ENCODE data around the gene ZNF783. TPM values are rescaled to one million over a fixed set of nuclear protein-coding genes. Genes with fewer than 3 reads are reported as not detected.

The ZNF783 gene
- total and polyA plus RNA-seq, 2 of the 8 experiments (the other 6 are each of a cell fraction or from before 2014, with no cell fraction given): 7.3 to 8.2 TPM

GRCh38 chr7:149238051-149238450 lies 23.9 kb upstream of the ZNF783 start:
- Histone ChIP-seq H2AK5ac (ENCODE audit: low read depth, low read length) (no peak overlapping the region), H3K9ac (replicated peaks in 1 of 4; ENCODE audit: extremely low read depth in 1 of 4, low read depth in 3 of 4, low read length in 3 of 4) (no peak overlapping the region), H3K23me2 (ENCODE audit: low read depth, low read length) (no peaks in the 10 kb centered on the region; the same call in 1 of the 2 replicates), H2BK20ac (ENCODE audit: low read length) (no peak overlapping the region), H3K4me2 (ENCODE audit: insufficient read depth in 1 of 2, low read depth in 2 of 2, low read length in 2 of 2) (no peak overlapping the region), H3K36me3 (ENCODE audit: control insufficient read depth in 2 of 4, insufficient read depth in 4 of 4, low read length in 3 of 4) (no peaks in the 10 kb centered on the region; a peak in 1 of 8 replicates), H3K27me3 (replicated peaks in 1 of 4; ENCODE audit: control insufficient read depth in 3 of 4, extremely low read depth in 1 of 4, insufficient read depth in 3 of 4, low read length in 3 of 4) (peaks cover 0 to 1% (median 0%) of the 10 kb centered on the region in 4 experiments; a peak in 1 of 7 replicates), H4K20me1 (replicated peaks in 1 of 2; ENCODE audit: control insufficient read depth in 1 of 2, insufficient read depth in 2 of 2, low read length in 2 of 2) (no peaks in the 10 kb centered on the region), H3K14ac (ENCODE audit: insufficient read length) (no peak overlapping the region), H3K27ac (ENCODE audit: low read depth, low read length) (no peak overlapping the region), H3K4ac (replicated peaks; ENCODE audit: insufficient read length, low read depth, low read length) (no peak overlapping the region), H3K4me1 (replicated peaks in 1 of 4; ENCODE audit: control insufficient read depth in 3 of 4, insufficient read depth in 4 of 4, low read length in 3 of 4) (peaks cover 0 to 5% (median 2%) of the 10 kb centered on the region in 4 experiments; a peak in 2 of 7 replicates), H3K56ac (replicated peaks; ENCODE audit: insufficient read length, low read depth, low read length) (no peak overlapping the region), H4K91ac (replicated peaks; ENCODE audit: insufficient read length, low read length) (no peak overlapping the region), H4K5ac (ENCODE audit: insufficient read length, low read depth, low read length) (no peak overlapping the region), H3K9me3 (ENCODE audit: insufficient read depth in 2 of 2, low read depth in 1 of 2, low read length in 1 of 2) (no peaks in the 10 kb centered on the region), H4K8ac (ENCODE audit: extremely low read depth, insufficient read depth, low read length) (no peak overlapping the region), H3K79me1 (ENCODE audit: low read depth, low read length) (peaks cover 4% of the 10 kb centered on the region; the same call in 1 of the 2 replicates), H2BK12ac (ENCODE audit: low read depth, low read length) (no peak overlapping the region), H2BK5ac (ENCODE audit: low read depth, low read length) (no peak overlapping the region), H3K23ac (ENCODE audit: insufficient read length) (no peak overlapping the region), H3K79me2 (ENCODE audit: control insufficient read depth in 1 of 2, insufficient read depth in 2 of 2, low read length in 2 of 2) (peaks cover 0 to 30% of the 10 kb centered on the region in 2 experiments; a peak in 3 of 4 replicates), H2AFZ (ENCODE audit: low read length) (no peak overlapping the region), H2BK15ac (ENCODE audit: low read length) (no peak overlapping the region), H3K4me3 (ENCODE audit: extremely low read depth in 1 of 4, insufficient read depth in 2 of 4, low read depth in 3 of 4, low read length in 4 of 4) (no peak overlapping the region), H3K18ac (ENCODE audit: extremely low read depth, low read length) (no peak overlapping the region), H2BK120ac (replicated peaks; ENCODE audit: low read depth, low read length) (no peak overlapping the region)
- no peak for FAIRE-seq
- POLR2A ChIA-PET (ENCODE audit: partially characterized antibody): interaction anchor here (1.4 kb wide), 1 partner anchor 9 kb away, joined by 5 read pairs; no protein-coding TSS in a partner anchor
- DNase-seq (ENCODE audit: low read depth in 1 of 2, low spot score in 2 of 2): no peak
- TF ChIP-seq CREB1 (IDR thresholded peaks at IDR 0.05) (no peak), EZH2 (IDR thresholded peaks at IDR 0.05; ENCODE audit: low read depth, low read length, severe bottlenecking) (no peak), CHD1 (IDR thresholded peaks at IDR 0.05; ENCODE audit: low read depth, low read length) (no peak), POU5F1 (IDR thresholded peaks at IDR 0.05; ENCODE audit: low read depth, low read length) (no peak), JUN (IDR thresholded peaks at IDR 0.05; ENCODE audit: low read depth, low read length) (no peak), HDAC6 (IDR thresholded peaks at IDR 0.05; ENCODE audit: low read depth, low read length) (no peak), TAF1 (IDR thresholded peaks at IDR 0.05; ENCODE audit: low read depth, low read length) (no peak)
- TF ChIP-seq, protein P1, sequence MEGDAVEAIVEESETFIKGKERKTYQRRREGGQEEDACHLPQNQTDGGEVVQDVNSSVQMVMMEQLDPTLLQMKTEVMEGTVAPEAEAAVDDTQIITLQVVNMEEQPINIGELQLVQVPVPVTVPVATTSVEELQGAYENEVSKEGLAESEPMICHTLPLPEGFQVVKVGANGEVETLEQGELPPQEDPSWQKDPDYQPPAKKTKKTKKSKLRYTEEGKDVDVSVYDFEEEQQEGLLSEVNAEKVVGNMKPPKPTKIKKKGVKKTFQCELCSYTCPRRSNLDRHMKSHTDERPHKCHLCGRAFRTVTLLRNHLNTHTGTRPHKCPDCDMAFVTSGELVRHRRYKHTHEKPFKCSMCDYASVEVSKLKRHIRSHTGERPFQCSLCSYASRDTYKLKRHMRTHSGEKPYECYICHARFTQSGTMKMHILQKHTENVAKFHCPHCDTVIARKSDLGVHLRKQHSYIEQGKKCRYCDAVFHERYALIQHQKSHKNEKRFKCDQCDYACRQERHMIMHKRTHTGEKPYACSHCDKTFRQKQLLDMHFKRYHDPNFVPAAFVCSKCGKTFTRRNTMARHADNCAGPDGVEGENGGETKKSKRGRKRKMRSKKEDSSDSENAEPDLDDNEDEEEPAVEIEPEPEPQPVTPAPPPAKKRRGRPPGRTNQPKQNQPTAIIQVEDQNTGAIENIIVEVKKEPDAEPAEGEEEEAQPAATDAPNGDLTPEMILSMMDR (IDR thresholded peaks at IDR 0.05; ENCODE audit: control extremely low read depth in 1 of 3, insufficient read depth in 1 of 3, low read depth in 1 of 3, low read length in 3 of 3): no peak
- WGBS, 2 experiments (ENCODE audit: extremely low coverage in 1 of 2, insufficient coverage in 1 of 2, insufficient read length in 1 of 2, insufficient replicate concordance in 2 of 2, low coverage in 1 of 2, low lambda C conversion rate in 2 of 2, missing lambda C conversion rate in 1 of 2): 90% methylated on average over 3 of the region's 3 CpGs; no CpG with 5 or more reads in 1 of the 2 experiments
- CTCF ChIA-PET (ENCODE audit: partially characterized antibody): no interaction called here

Measured in H1 (cell line).